ENCODE data around the gene H6PD.

H6PD gene

GRCh38 chr1:9234223-9235095, at the start of gene H6PD:
H6PD (plus strand) TSS chr1:9234774; CDS start chr1:9244935, 10,161 bp downstream.
- peak; percentile 49 to 62 for DNase-seq (ENCODE audit: low read depth in 2 of 2)

GRCh38 chr1:9186082-9186859, 48.3 kb upstream of the H6PD start:
- DNase-seq (ENCODE audit: low read depth in 2 of 2), result no peak

GRCh38 chr1:9187004-9187403, 47.6 kb upstream of the H6PD start:
- no peak for DNase-seq (ENCODE audit: low read depth in 2 of 2)

- no peak for DNase-seq (ENCODE audit: low read depth in 2 of 2)
Measured at GRCh38 chr1:9190234-9190633, 44.3 kb upstream of the H6PD start.

GRCh38 chr1:9191231-9191630, 43.3 kb upstream of the H6PD start:
- DNase-seq (ENCODE audit: low read depth in 2 of 2), result no peak

- DNase-seq (ENCODE audit: low read depth in 2 of 2), result no peak
Measured at GRCh38 chr1:9192578-9193232, 41.9 kb upstream of the H6PD start.

- DNase-seq (ENCODE audit: low read depth in 2 of 2), result no peak
Measured at GRCh38 chr1:9193233-9193625, 41.3 kb upstream of the H6PD start.

GRCh38 chr1:9194024-9194423, 40.5 kb upstream of the H6PD start:
- DNase-seq (ENCODE audit: low read depth in 2 of 2), result no peak

GRCh38 chr1:9195651-9196050, 38.9 kb upstream of the H6PD start:
- DNase-seq (ENCODE audit: low read depth in 2 of 2), result no peak

- DNase-seq (ENCODE audit: low read depth in 2 of 2), result peak; percentile 45 to 51
Measured at GRCh38 chr1:9196129-9197040, 38.2 kb upstream of the H6PD start.

- no peak for DNase-seq (ENCODE audit: low read depth in 2 of 2)
Measured at GRCh38 chr1:9197186-9198099, 37.1 kb upstream of the H6PD start.

GRCh38 chr1:9198538-9199361, 35.8 kb upstream of the H6PD start:
- DNase-seq (ENCODE audit: low read depth in 2 of 2), result no peak

GRCh38 chr1:9200441-9200840, 34.1 kb upstream of the H6PD start:
- no peak for DNase-seq (ENCODE audit: low read depth in 2 of 2)

GRCh38 chr1:9201401-9202239, 33.0 kb upstream of the H6PD start:
- DNase-seq (ENCODE audit: low read depth in 2 of 2), result no peak

GRCh38 chr1:9202240-9202870, 32.2 kb upstream of the H6PD start:
- no peak for DNase-seq (ENCODE audit: low read depth in 2 of 2)

- DNase-seq (ENCODE audit: low read depth in 2 of 2), result no peak
Measured at GRCh38 chr1:9203511-9203982, 31.0 kb upstream of the H6PD start.

- no peak for DNase-seq (ENCODE audit: low read depth in 2 of 2)
Measured at GRCh38 chr1:9204156-9204720, 30.3 kb upstream of the H6PD start.
